ENCODE measurements around the gene GK.

Gene GK

DNA sequence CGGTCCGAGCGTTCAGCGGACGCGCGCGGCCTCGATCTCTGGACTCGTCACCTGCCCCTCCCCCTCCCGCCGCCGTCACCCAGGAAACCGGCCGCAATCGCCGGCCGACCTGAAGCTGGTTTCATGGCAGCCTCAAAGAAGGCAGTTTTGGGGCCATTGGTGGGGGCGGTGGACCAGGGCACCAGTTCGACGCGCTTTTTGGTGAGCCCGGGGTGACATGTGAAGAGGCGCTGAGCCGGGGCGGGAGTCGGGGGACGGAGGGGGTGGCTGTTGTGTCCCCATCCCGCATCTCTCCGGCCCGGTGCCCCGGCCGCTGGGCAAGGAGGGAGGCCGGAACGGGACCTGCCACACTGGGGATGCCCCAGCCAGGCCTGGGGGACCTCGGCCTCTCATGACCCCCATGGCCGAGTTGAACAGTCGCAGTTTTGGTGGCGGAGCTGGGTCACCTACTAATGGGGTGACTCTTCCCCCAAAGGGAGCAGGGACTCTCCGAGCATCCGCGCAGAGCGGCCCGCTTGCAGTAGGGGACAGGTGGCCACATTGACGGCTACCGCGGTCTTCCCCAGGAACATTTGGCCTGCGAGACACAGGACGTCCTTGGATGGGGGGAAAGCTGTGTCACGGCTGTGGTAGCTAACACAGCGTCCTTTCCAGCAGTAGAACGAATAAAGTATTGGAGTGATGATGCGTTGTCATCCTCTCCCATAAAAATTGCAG is at the start of gene GK:
Gene GK, plus strand, starts transcription at position 9 of the 717 bp plus-strand sequence. Its CDS starts 115 bp downstream, at position 124.
- Histone ChIP-seq H3K36me3 (ENCODE audit: insufficient read depth, low read length) (no peaks in the 10 kb centered on the region), H3K9ac (ENCODE audit: low read depth, low read length, poor library complexity, severe bottlenecking) (peak within 1 kb of the TSS; percentile 78), H3K4me1 (ENCODE audit: insufficient read depth, low read length, poor library complexity, severe bottlenecking) (peaks cover 13% of the 10 kb centered on the region), H3K4me3 (ENCODE audit: low read length, poor library complexity, severe bottlenecking) (peak within 1 kb of the TSS; percentile 90), H2AFZ (ENCODE audit: low read length) (peak within 1 kb of the TSS; percentile 72), H3K79me2 (ENCODE audit: insufficient read depth, low read length) (peaks cover 9% of the 10 kb centered on the region), H3F3A (ENCODE audit: low read depth) (no peaks in the 10 kb centered on the region), H3K27me3 (ENCODE audit: insufficient read depth, low read length, poor library complexity, severe bottlenecking) (no peaks in the 10 kb centered on the region), H3K9me2 (replicated peaks; ENCODE audit: low read depth, low read length) (no peaks in the 10 kb centered on the region), H4K20me1 (ENCODE audit: insufficient read depth, low read length, poor library complexity, severe bottlenecking) (no peaks in the 10 kb centered on the region), H3K4me2 (ENCODE audit: low read depth, low read length, poor library complexity, severe bottlenecking) (peak within 1 kb of the TSS; percentile 87), H3K9me3 (ENCODE audit: insufficient read depth, low read depth, low read length) (no peaks in the 10 kb centered on the region)
- TF ChIP-seq EZH2phosphoT487 (IDR thresholded peaks at IDR 0.05; ENCODE audit: borderline replicate concordance): no peak
- TF ChIP-seq, protein P1, sequence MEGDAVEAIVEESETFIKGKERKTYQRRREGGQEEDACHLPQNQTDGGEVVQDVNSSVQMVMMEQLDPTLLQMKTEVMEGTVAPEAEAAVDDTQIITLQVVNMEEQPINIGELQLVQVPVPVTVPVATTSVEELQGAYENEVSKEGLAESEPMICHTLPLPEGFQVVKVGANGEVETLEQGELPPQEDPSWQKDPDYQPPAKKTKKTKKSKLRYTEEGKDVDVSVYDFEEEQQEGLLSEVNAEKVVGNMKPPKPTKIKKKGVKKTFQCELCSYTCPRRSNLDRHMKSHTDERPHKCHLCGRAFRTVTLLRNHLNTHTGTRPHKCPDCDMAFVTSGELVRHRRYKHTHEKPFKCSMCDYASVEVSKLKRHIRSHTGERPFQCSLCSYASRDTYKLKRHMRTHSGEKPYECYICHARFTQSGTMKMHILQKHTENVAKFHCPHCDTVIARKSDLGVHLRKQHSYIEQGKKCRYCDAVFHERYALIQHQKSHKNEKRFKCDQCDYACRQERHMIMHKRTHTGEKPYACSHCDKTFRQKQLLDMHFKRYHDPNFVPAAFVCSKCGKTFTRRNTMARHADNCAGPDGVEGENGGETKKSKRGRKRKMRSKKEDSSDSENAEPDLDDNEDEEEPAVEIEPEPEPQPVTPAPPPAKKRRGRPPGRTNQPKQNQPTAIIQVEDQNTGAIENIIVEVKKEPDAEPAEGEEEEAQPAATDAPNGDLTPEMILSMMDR (conservative IDR thresholded peaks at IDR 0.05; ENCODE audit: low read length): no peak

DNA sequence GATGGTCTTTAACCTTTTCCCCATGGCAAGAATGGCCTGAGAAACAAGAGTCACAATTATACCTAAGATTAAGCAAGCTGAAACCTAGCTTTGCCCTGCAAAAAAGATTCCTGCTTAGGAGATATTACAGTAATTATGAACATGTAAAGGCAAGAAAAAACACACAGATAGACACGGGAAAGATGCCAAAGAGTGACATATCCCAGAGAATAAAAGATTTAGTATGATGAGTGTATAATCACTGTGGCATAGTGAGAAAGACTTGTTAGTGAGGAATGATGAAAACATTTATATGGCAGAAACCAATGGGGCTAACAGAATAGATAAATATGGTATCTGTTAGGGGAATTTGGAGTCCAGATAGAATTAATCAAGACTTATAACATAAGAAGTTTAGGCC is 46.1 kb upstream of the GK start:
- Histone ChIP-seq H3K9me3 (ENCODE audit: insufficient read depth, low read depth, low read length) (no peaks in the 10 kb centered on the region), H3K36me3 (ENCODE audit: insufficient read depth, low read length) (no peaks in the 10 kb centered on the region), H3F3A (ENCODE audit: low read depth) (no peaks in the 10 kb centered on the region), H2AFZ (ENCODE audit: low read length) (no peak overlapping the region), H3K4me3 (ENCODE audit: low read length, poor library complexity, severe bottlenecking) (no peak overlapping the region), H3K9me2 (replicated peaks; ENCODE audit: low read depth, low read length) (no peaks in the 10 kb centered on the region), H4K20me1 (ENCODE audit: insufficient read depth, low read length, poor library complexity, severe bottlenecking) (no peaks in the 10 kb centered on the region), H3K4me2 (ENCODE audit: low read depth, low read length, poor library complexity, severe bottlenecking) (no peak overlapping the region), H3K4me1 (ENCODE audit: insufficient read depth, low read length, poor library complexity, severe bottlenecking) (no peaks in the 10 kb centered on the region), H3K27me3 (ENCODE audit: insufficient read depth, low read length, poor library complexity, severe bottlenecking) (no peaks in the 10 kb centered on the region), H3K79me2 (ENCODE audit: insufficient read depth, low read length) (no peaks in the 10 kb centered on the region), H3K9ac (ENCODE audit: low read depth, low read length, poor library complexity, severe bottlenecking) (no peak overlapping the region)
- TF ChIP-seq EZH2phosphoT487 (IDR thresholded peaks at IDR 0.05; ENCODE audit: borderline replicate concordance): no peak
- TF ChIP-seq, protein P1 (conservative IDR thresholded peaks at IDR 0.05; ENCODE audit: low read length): no peak

DNA sequence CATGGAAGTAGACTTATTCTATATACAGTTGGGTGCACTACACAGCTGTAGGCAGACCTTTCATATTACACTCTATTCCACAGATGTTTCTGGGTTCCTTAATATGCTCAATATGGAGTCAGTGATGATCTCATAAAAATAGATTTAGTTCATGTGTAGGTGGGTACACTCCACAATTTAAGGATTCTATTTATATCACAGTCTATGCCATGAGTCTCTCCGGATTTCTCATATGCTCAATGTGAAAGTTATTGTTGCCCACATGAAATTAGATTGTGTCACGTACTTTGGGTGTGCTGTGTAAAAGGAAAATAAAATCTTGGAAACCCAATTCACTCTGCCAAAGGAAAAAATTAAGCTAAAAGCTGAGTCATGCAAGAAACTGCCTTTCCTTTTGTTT is 43.2 kb upstream of the GK start:
- Histone ChIP-seq H3K36me3 (ENCODE audit: insufficient read depth, low read length) (no peaks in the 10 kb centered on the region), H3K27me3 (ENCODE audit: insufficient read depth, low read length, poor library complexity, severe bottlenecking) (no peaks in the 10 kb centered on the region), H3F3A (ENCODE audit: low read depth) (no peaks in the 10 kb centered on the region), H4K20me1 (ENCODE audit: insufficient read depth, low read length, poor library complexity, severe bottlenecking) (no peaks in the 10 kb centered on the region), H3K4me3 (ENCODE audit: low read length, poor library complexity, severe bottlenecking) (no peak overlapping the region), H3K9me3 (ENCODE audit: insufficient read depth, low read depth, low read length) (no peaks in the 10 kb centered on the region), H3K79me2 (ENCODE audit: insufficient read depth, low read length) (no peaks in the 10 kb centered on the region), H2AFZ (ENCODE audit: low read length) (no peak overlapping the region), H3K4me2 (ENCODE audit: low read depth, low read length, poor library complexity, severe bottlenecking) (no peak overlapping the region), H3K9ac (ENCODE audit: low read depth, low read length, poor library complexity, severe bottlenecking) (no peak overlapping the region), H3K4me1 (ENCODE audit: insufficient read depth, low read length, poor library complexity, severe bottlenecking) (no peaks in the 10 kb centered on the region), H3K9me2 (replicated peaks; ENCODE audit: low read depth, low read length) (no peaks in the 10 kb centered on the region)
- no peak for TF ChIP-seq EZH2phosphoT487 (IDR thresholded peaks at IDR 0.05; ENCODE audit: borderline replicate concordance)
- TF ChIP-seq, protein P1 (conservative IDR thresholded peaks at IDR 0.05; ENCODE audit: low read length): no peak
